Kidney (tissue), 14 donors: ENCODE measurements around the gene PSAPL1. TPM values are rescaled to one million over a fixed set of nuclear protein-coding genes. Genes with fewer than 3 reads are reported as not detected.

Experiments
- DNase-seq, 5 donors: peaks; one replicate each; pipeline ENCODE4 v3.0.0-alpha.2; 2013 to 2020
- FAIRE-seq: peaks from 2 replicates; lab custom pipeline; 2012; peaks lifted over from hg19 to GRCh38; lab: Jason Lieb, UNC
- H3K27ac ChIP-seq, 2 donors: one replicate each; pipeline ENCODE4 v1.7.0; 2013; ENCODE audit warnings: low read depth in 2 of 2, low read length in 2 of 2, inconsistent platforms in 1 of 2
- H3K27me3 ChIP-seq: one replicate; pipeline ENCODE4 v1.7.1; 2013; ENCODE audit warnings: low read length, inconsistent platforms; ENCODE audit not compliant: control insufficient read depth, insufficient read depth
- H3K36me3 ChIP-seq, 3 donors: one replicate each; pipeline versions ENCODE4 v1.7.0 to v1.7.1; 2013; ENCODE audit warnings: low read length in 3 of 3, control low read depth in 1 of 3, inconsistent platforms in 1 of 3; ENCODE audit not compliant: insufficient read depth in 3 of 3, control insufficient read depth in 2 of 3
- H3K4me1 ChIP-seq, 3 donors: one replicate each; pipeline versions ENCODE4 v1.7.0 to v1.7.1; 2013; ENCODE audit warnings: low read length in 3 of 3, inconsistent platforms in 1 of 3, low read depth in 1 of 3; ENCODE audit not compliant: control insufficient read depth in 2 of 3, insufficient read depth in 2 of 3
- H3K4me3 ChIP-seq, 3 donors: one replicate each; pipeline versions ENCODE4 v1.7.0 to v1.8.1; 2013; ENCODE audit warnings: low read length in 3 of 3, control low read depth in 1 of 3, inconsistent platforms in 1 of 3
- H3K9ac ChIP-seq, 3 donors: one replicate each; pipeline versions ENCODE4 v1.7.0 to v1.7.1; 2013; ENCODE audit warnings: low read length in 3 of 3, control low read depth in 1 of 3, inconsistent platforms in 1 of 3
- H3K9me3 ChIP-seq, 3 donors: one replicate each; pipeline versions ENCODE4 v1.7.0 to v1.7.1; 2013; ENCODE audit warnings: low read length in 3 of 3, control low read depth in 1 of 3, inconsistent platforms in 1 of 3; ENCODE audit not compliant: control insufficient read depth in 2 of 3, insufficient read depth in 1 of 3
- intact Hi-C: fragments of 100-400 bp; cut with DNase I; formaldehyde crosslinking; loops from one replicate; pipeline ENCODE4 v1.11.1; 2022
- polyA plus RNA-seq: library from polyadenylated mRNA; stranded (reverse); fragments of 350-450 nt; fragmentation: Illumina TruSeq; extraction: RNeasy Lipid Tissue Mini Kit (QIAGEN cat#74804); gene quantifications from one replicate; pipeline ENCODE4 v1.2.3, GENCODE V29; 2014; ENCODE audit warnings: low read depth, low replicate concordance; ENCODE audit not compliant: insufficient read depth
- total RNA-seq: library from RNA; stranded (reverse); fragmentation: NEBNext Ultra II Directional; extraction: Animal tissue kit (Norgen Biotek cat#: 25700); gene quantifications from one replicate; pipeline ENCODE4 v1.2.1, GENCODE V29; 2021
- TF ChIP-seq, protein P1 (sequence below): IDR thresholded peaks from 3 replicates; pipeline ENCODE4 v1.5.1; 2012; ENCODE audit warnings: mild to moderate bottlenecking, moderate library complexity, borderline replicate concordance; ENCODE audit not compliant: insufficient read depth; ENCODE audit errors: extremely low read depth
- donor health status: control.
- donor health status: control.
- donor health status: control.
- donor health status: control.
- donor health status: control.
- donor health status: DM: yes; HTN: yes; CAD: no.
- donor health status: Normal renal cell carcinoma (clear cell type).

Gene PSAPL1
- total and polyA plus RNA-seq, 2 donors from 2014 or later: not detected

DNA sequence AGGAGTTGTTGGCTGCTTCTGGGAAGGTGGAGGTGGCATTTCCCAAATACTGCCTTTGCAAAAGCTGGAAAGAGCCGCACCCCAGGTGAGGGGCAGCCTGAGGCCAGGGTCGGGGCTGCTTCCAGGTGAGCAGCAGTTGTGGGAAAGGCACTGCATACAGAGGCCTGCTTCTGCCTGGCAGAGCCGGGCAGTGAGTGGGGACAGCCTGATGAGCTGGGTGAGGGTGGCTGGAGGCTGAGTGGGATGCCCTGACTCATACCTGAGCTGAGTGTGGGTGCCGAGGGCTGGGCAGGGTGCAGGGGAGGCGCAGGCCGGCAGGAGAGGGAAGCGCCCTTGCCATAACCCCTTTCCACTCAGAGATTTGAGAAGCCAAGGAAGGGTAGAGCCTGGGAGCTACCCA lies 6.5 kb upstream of the PSAPL1 start:
- FAIRE-seq: no peak
- Histone ChIP-seq H3K9ac (no peak overlapping the region), H3K9me3 (peaks cover 0 to 3% (median 0%) of the 10 kb centered on the region in 3 donors)

DNA sequence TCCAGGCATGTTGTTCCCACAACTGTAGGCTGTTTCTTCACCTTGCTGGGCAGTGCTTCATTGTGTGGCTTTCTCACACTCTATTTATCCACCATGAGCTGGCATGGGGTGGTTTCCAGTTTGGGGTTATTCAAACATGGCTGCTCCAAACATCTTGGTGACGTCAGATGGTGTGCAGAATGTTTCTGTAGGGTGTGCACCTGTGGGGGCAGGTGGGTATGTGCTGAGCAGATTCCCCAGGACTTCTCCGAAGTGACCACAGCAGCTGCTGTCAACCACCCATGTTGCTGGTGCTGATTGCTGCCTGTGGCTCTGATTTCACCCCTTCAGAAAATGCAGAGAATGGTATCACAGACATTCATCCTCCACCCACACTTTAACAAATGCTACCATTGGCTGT lies 5.0 kb upstream of the PSAPL1 start:
- intact Hi-C loops: no loop called here
- FAIRE-seq: no peak
- no peaks in the 10 kb centered on the region for H3K27me3 ChIP-seq

More for the DNA sequence above, 6.5 kb upstream of the PSAPL1 start:
- no peaks in the 10 kb centered on the region for H3K4me1 ChIP-seq
- no peaks in the 10 kb centered on the region for H3K36me3 ChIP-seq
- DNase-seq: no peak
- H3K27me3 ChIP-seq: no peaks in the 10 kb centered on the region
- H3K27ac ChIP-seq: no peak overlapping the region
- intact Hi-C loops: no loop called here
- no peak overlapping the region for H3K4me3 ChIP-seq
- TF ChIP-seq, protein P1, sequence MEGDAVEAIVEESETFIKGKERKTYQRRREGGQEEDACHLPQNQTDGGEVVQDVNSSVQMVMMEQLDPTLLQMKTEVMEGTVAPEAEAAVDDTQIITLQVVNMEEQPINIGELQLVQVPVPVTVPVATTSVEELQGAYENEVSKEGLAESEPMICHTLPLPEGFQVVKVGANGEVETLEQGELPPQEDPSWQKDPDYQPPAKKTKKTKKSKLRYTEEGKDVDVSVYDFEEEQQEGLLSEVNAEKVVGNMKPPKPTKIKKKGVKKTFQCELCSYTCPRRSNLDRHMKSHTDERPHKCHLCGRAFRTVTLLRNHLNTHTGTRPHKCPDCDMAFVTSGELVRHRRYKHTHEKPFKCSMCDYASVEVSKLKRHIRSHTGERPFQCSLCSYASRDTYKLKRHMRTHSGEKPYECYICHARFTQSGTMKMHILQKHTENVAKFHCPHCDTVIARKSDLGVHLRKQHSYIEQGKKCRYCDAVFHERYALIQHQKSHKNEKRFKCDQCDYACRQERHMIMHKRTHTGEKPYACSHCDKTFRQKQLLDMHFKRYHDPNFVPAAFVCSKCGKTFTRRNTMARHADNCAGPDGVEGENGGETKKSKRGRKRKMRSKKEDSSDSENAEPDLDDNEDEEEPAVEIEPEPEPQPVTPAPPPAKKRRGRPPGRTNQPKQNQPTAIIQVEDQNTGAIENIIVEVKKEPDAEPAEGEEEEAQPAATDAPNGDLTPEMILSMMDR: no peak

DNA sequence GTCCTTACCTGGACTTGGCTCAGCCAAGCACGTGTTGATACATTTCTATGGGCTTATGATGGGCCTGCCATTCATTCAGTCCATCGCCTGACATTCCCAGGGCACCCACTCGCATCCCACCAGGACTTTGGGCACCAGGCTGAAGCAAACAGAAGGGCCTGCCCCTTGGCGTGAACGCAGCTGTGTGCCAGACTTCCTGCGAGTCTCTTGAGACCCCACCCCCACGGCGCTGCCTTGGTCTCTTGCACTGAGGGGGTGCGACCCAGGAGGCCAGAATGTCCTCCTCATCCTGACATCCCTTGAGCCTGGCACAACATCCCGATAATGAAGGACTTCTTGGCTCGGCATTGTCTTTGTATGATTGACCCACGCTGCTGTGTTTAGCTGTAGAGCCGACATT lies 1.5 kb upstream of the PSAPL1 start:
- Histone ChIP-seq H3K4me3 (no peak overlapping the region), H3K9me3 (peaks cover 0 to 3% (median 0%) of the 10 kb centered on the region in 3 donors), H3K36me3 (no peaks in the 10 kb centered on the region), H3K9ac (no peak overlapping the region), H3K27me3 (no peaks in the 10 kb centered on the region), H3K27ac (no peak overlapping the region), H3K4me1 (no peaks in the 10 kb centered on the region)
- DNase-seq (no peak), FAIRE-seq (no peak)
- intact Hi-C loops: no loop called here
- TF ChIP-seq, protein P1: no peak

More for the DNA sequence above, 5.0 kb upstream of the PSAPL1 start:
- Histone ChIP-seq H3K36me3 (no peaks in the 10 kb centered on the region), H3K27ac (no peak overlapping the region), H3K4me1 (no peaks in the 10 kb centered on the region), H3K9me3 (peaks cover 0 to 3% (median 0%) of the 10 kb centered on the region in 3 donors), H3K4me3 (no peak overlapping the region), H3K9ac (no peak overlapping the region)
- TF ChIP-seq, protein P1: no peak
- DNase-seq: no peak

DNA sequence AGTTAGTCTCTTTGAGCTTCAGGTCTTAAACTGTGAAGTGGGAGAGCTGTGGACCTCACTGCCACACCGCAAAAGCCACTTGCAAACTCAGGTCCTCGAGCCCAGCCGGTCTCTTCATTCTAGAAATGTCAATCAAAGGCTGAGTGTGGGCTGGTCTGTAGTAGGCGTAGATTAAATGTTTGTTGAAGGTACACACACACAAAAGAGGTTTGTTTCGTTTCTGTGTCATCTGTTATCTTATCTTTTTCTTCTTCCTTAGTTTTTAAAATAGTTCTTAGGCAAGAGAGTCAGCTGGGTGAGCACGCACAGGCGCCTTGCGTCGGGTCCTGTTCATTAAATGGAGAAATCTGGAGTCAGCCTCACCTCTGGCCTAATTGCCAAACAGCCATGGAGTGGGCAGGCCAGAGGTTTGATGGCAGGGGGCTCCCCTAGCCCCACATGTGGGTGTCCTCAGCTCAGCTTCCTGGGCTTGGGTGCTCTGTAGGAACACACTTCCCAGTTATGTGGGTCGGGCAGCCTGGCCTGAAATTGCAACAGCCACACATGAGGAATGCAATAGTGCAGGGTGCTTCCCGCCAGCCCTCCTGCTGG lies 836 bp upstream of the PSAPL1 start:
- H3K4me3 ChIP-seq: no peak overlapping the region
- no peak overlapping the region for H3K27ac ChIP-seq
- H3K9ac ChIP-seq: no peak overlapping the region
- no peaks in the 10 kb centered on the region for H3K36me3 ChIP-seq
- no peaks in the 10 kb centered on the region for H3K4me1 ChIP-seq
- H3K9me3 ChIP-seq: peaks cover 0 to 3% (median 0%) of the 10 kb centered on the region in 3 donors
- FAIRE-seq: no peak
- intact Hi-C loops: no loop called here
- DNase-seq: peak in 1 of 5 donors; percentile 4
- H3K27me3 ChIP-seq: no peaks in the 10 kb centered on the region
- TF ChIP-seq, protein P1: no peak
